Measurements from ENCODE around the gene P3H4.

P3H4 gene

DNA sequence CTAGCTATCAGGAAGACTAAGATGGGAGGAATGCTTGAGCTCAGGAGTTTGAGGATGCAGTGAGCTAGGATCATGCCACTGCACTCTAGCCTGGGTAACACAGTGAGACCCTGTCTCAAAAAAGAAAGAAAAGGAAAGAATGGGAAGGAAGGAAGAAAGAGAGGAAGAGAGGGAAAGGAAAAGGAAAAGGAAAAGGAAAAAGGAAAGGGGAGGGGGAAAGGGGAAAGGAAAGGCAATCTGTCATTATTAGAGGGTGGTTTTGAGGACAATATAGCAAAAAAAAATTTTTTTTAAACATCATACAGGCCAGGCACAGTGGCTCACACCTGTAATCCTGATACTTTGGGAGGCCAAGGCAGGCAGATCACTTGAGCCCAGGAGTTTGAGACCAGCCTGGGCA is 45.6 kb downstream of the P3H4 start:
- TF ChIP-seq FOXP2 (optimal IDR thresholded peaks at IDR 0.05; ENCODE audit: borderline replicate concordance, extremely low read depth, extremely low read length, insufficient read depth) (no peak), SIN3A (IDR thresholded peaks at IDR 0.05; ENCODE audit: borderline replicate concordance, insufficient read depth, low read length) (no peak), TAF1 (IDR thresholded peaks at IDR 0.05; ENCODE audit: borderline replicate concordance, insufficient read depth, low read length) (no peak), POLR2AphosphoS5 (IDR thresholded peaks at IDR 0.05; ENCODE audit: low read depth, low read length) (no peak)
- TF ChIP-seq, protein P1, sequence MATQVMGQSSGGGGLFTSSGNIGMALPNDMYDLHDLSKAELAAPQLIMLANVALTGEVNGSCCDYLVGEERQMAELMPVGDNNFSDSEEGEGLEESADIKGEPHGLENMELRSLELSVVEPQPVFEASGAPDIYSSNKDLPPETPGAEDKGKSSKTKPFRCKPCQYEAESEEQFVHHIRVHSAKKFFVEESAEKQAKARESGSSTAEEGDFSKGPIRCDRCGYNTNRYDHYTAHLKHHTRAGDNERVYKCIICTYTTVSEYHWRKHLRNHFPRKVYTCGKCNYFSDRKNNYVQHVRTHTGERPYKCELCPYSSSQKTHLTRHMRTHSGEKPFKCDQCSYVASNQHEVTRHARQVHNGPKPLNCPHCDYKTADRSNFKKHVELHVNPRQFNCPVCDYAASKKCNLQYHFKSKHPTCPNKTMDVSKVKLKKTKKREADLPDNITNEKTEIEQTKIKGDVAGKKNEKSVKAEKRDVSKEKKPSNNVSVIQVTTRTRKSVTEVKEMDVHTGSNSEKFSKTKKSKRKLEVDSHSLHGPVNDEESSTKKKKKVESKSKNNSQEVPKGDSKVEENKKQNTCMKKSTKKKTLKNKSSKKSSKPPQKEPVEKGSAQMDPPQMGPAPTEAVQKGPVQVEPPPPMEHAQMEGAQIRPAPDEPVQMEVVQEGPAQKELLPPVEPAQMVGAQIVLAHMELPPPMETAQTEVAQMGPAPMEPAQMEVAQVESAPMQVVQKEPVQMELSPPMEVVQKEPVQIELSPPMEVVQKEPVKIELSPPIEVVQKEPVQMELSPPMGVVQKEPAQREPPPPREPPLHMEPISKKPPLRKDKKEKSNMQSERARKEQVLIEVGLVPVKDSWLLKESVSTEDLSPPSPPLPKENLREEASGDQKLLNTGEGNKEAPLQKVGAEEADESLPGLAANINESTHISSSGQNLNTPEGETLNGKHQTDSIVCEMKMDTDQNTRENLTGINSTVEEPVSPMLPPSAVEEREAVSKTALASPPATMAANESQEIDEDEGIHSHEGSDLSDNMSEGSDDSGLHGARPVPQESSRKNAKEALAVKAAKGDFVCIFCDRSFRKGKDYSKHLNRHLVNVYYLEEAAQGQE (IDR thresholded peaks at IDR 0.05; ENCODE audit: insufficient read depth in 1 of 2, low read depth in 2 of 2, low read length in 2 of 2) = no peak

DNA sequence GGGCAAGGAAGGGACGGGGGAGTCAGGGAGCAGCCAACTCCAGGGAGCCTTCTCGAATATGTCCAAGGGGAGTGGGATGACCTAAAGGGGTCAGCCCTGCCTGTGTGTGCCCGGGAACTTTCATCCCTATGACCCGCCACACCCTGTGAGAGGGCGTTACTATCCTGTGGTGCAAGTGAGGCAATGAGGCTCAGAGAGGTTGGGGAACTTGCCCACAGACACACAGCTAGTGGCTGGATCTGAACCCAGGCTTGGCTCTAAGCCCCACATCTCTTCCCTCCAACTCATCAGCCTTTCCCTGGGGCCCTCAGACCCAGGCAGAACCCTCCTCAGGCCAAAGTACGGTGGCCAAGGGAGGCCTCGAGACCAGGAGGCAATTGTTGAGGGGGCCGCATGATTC is 48.4 kb downstream of the P3H4 start:
- TF ChIP-seq, protein P1 (IDR thresholded peaks at IDR 0.05; ENCODE audit: insufficient read depth in 1 of 2, low read depth in 2 of 2, low read length in 2 of 2) = no peak
- TF ChIP-seq SIN3A (IDR thresholded peaks at IDR 0.05; ENCODE audit: borderline replicate concordance, insufficient read depth, low read length) (no peak), FOXP2 (optimal IDR thresholded peaks at IDR 0.05; ENCODE audit: borderline replicate concordance, extremely low read depth, extremely low read length, insufficient read depth) (no peak), TAF1 (IDR thresholded peaks at IDR 0.05; ENCODE audit: borderline replicate concordance, insufficient read depth, low read length) (no peak), POLR2AphosphoS5 (IDR thresholded peaks at IDR 0.05; ENCODE audit: low read depth, low read length) (no peak)

DNA sequence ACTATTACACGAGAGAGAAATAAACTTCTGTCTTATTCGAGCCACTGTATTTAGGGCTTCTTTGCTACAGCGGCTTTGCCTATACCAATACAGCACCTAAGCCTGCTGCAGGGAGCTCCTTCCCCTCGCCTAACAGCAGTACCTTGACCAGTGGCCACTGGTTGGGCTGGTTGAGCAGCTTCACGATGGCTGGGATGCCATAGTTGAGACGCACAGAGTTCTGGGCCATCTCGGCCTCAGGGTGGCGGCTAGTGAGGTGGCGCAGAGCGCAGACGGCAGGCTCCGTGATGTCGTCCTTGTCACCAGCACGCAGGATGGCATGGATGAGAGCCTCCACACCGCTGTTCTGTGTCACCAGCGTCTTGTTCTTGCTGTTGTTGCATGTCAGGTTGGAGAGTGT is 48.9 kb downstream of the P3H4 start:
- TF ChIP-seq SIN3A (IDR thresholded peaks at IDR 0.05; ENCODE audit: borderline replicate concordance, insufficient read depth, low read length) (no peak), POLR2AphosphoS5 (IDR thresholded peaks at IDR 0.05; ENCODE audit: low read depth, low read length) (no peak), FOXP2 (optimal IDR thresholded peaks at IDR 0.05; ENCODE audit: borderline replicate concordance, extremely low read depth, extremely low read length, insufficient read depth) (no peak), TAF1 (IDR thresholded peaks at IDR 0.05; ENCODE audit: borderline replicate concordance, insufficient read depth, low read length) (no peak)
- TF ChIP-seq, protein P1 (IDR thresholded peaks at IDR 0.05; ENCODE audit: insufficient read depth in 1 of 2, low read depth in 2 of 2, low read length in 2 of 2) = no peak

DNA sequence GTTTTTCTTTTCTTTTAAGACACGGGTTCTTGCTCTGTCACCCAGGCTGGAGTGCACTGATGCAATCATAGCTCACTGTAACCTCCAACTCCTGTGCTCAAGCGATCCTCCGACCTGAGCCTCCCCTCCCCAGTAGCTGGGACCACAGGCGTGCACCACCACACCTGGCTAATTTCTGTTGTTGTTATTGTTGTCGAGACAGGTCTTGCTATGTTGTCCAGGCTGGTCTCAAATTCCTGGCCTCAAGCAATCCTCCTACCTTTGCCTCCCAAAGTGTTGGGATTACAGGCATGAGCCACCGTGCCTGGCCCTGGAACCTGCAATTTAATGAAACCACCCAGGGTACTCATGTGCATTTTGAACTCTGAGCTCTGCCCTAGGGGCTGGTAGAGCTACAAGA is 49.4 kb downstream of the P3H4 start:
- TF ChIP-seq POLR2AphosphoS5 (IDR thresholded peaks at IDR 0.05; ENCODE audit: low read depth, low read length) = no peak
- no peak for TF ChIP-seq TAF1 (IDR thresholded peaks at IDR 0.05; ENCODE audit: borderline replicate concordance, insufficient read depth, low read length)
- no peak for TF ChIP-seq FOXP2 (optimal IDR thresholded peaks at IDR 0.05; ENCODE audit: borderline replicate concordance, extremely low read depth, extremely low read length, insufficient read depth)
- no peak for TF ChIP-seq SIN3A (IDR thresholded peaks at IDR 0.05; ENCODE audit: borderline replicate concordance, insufficient read depth, low read length)
- TF ChIP-seq, protein P1 (IDR thresholded peaks at IDR 0.05; ENCODE audit: insufficient read depth in 1 of 2, low read depth in 2 of 2, low read length in 2 of 2) = no peak

DNA sequence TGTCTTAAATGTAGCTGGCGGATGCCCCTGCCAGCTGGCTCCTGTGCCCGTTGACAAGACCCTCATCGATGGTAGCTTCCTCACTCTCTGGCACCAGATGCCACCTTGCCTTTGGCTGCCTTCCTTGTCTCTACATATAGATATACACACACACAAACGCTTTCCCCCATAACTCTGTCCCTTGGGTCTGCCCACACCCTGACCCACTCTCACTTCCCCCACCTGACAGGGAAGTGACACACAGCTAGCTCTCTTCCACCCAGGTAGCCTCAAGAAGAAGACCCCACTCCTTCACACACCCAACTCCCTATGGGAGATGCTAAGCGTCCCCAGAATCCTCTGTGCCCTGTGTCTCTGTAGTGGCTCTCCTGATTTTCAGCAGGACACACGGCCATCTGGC is 50.9 kb downstream of the P3H4 start:
- TF ChIP-seq, protein P1 (IDR thresholded peaks at IDR 0.05; ENCODE audit: insufficient read depth in 1 of 2, low read depth in 2 of 2, low read length in 2 of 2) = no peak
- TF ChIP-seq SIN3A (IDR thresholded peaks at IDR 0.05; ENCODE audit: borderline replicate concordance, insufficient read depth, low read length) = no peak
- no peak for TF ChIP-seq TAF1 (IDR thresholded peaks at IDR 0.05; ENCODE audit: borderline replicate concordance, insufficient read depth, low read length)
- TF ChIP-seq FOXP2 (optimal IDR thresholded peaks at IDR 0.05; ENCODE audit: borderline replicate concordance, extremely low read depth, extremely low read length, insufficient read depth) = no peak
- TF ChIP-seq POLR2AphosphoS5 (IDR thresholded peaks at IDR 0.05; ENCODE audit: low read depth, low read length) = no peak
